ENCODE measurements around the gene SVOPL. TPM values are rescaled to one million over a fixed set of nuclear protein-coding genes. Genes with fewer than 3 reads are reported as not detected.

SVOPL gene
- total and polyA plus RNA-seq, 2 donors (not counting 3 experiments of a cell fraction or from before 2014, with no cell fraction given): not detected

DNA sequence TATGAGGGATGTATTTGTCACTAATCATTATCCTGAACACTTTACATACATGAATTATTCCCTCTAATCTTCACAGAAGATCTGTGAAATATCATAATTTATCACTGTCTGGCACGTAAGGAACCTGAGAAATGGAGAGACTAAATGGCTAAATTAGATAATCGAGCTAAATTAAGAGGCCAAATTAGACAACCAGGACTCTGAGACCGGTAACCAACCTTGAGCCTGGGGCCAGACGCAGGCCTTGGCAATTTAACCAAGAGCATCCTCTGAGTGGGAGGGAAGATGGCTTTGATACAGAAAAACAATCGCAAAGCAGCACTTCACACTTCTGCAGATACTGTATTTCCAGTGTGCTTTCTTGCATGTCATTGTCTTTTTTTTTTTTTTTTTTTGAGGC is 21.4 kb downstream of the SVOPL start:
- FAIRE-seq: no peak
- no peaks in the 10 kb centered on the region for H3K36me3 ChIP-seq (ENCODE audit: control insufficient read depth in 2 of 2, extremely low read depth in 1 of 2, insufficient read depth in 2 of 2, low read length in 2 of 2)
- ChIA-PET CTCF (no interaction called here), POLR2A (no interaction called here)
- no peak overlapping the region for H2AFZ ChIP-seq (ENCODE audit: low read depth, low read length)
- no peak for DNase-seq (ENCODE audit: low read depth, low spot score)
- H3K4me1 ChIP-seq (ENCODE audit: control insufficient read depth, extremely low read depth, insufficient read depth, low read length): no peaks in the 10 kb centered on the region
- no peaks in the 10 kb centered on the region for H4K20me1 ChIP-seq (replicated peaks; ENCODE audit: control insufficient read depth, extremely low read depth, insufficient read depth, low read length)
- H3K9me3 ChIP-seq (replicated peaks; ENCODE audit: control insufficient read depth, insufficient read depth, low read length): no peaks in the 10 kb centered on the region
- BruUV-seq (replicated peaks): no TSS peak
- H3K27me3 ChIP-seq (ENCODE audit: control insufficient read depth in 2 of 2, insufficient read depth in 2 of 2, low read length in 2 of 2): no peaks in the 10 kb centered on the region
- H3K4me3 ChIP-seq (replicated peaks in 1 of 3; ENCODE audit: insufficient read depth in 1 of 3, low read depth in 1 of 3, low read length in 3 of 3): no peak overlapping the region
- no peaks in the 10 kb centered on the region for H3K9me1 ChIP-seq (replicated peaks; ENCODE audit: control insufficient read depth, extremely low read depth, insufficient read depth, low read length)
- H3K79me2 ChIP-seq (ENCODE audit: control insufficient read depth, insufficient read depth, low read length): no peaks in the 10 kb centered on the region
- no peak overlapping the region for H3K27ac ChIP-seq (ENCODE audit: insufficient read depth, low read depth, low read length)
- intact Hi-C loops (cut with micrococcal nuclease): no loop called here
- TF ChIP-seq FOS (IDR thresholded peaks at IDR 0.05; ENCODE audit: borderline replicate concordance, insufficient read depth, low read length): no peak
- TF ChIP-seq EZH2 (IDR thresholded peaks at IDR 0.05; ENCODE audit: borderline replicate concordance, low read depth, low read length, severe bottlenecking): no peak
- TF ChIP-seq, protein P1, sequence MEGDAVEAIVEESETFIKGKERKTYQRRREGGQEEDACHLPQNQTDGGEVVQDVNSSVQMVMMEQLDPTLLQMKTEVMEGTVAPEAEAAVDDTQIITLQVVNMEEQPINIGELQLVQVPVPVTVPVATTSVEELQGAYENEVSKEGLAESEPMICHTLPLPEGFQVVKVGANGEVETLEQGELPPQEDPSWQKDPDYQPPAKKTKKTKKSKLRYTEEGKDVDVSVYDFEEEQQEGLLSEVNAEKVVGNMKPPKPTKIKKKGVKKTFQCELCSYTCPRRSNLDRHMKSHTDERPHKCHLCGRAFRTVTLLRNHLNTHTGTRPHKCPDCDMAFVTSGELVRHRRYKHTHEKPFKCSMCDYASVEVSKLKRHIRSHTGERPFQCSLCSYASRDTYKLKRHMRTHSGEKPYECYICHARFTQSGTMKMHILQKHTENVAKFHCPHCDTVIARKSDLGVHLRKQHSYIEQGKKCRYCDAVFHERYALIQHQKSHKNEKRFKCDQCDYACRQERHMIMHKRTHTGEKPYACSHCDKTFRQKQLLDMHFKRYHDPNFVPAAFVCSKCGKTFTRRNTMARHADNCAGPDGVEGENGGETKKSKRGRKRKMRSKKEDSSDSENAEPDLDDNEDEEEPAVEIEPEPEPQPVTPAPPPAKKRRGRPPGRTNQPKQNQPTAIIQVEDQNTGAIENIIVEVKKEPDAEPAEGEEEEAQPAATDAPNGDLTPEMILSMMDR (IDR thresholded peaks at IDR 0.05; ENCODE audit: extremely low read depth in 1 of 2, insufficient read depth in 1 of 2, low read depth in 1 of 2, low read length in 2 of 2): no peak
- no peak for TF ChIP-seq GATA2 (IDR thresholded peaks at IDR 0.05; ENCODE audit: insufficient read depth, insufficient read length, low read depth, low read length)
- no peak for TF ChIP-seq MAX (IDR thresholded peaks at IDR 0.05; ENCODE audit: insufficient read depth, insufficient read length)
- TF ChIP-seq POLR2AphosphoS5 (IDR thresholded peaks at IDR 0.05; ENCODE audit: insufficient read depth, low read depth, low read length): no peak
- TF ChIP-seq POLR2A (IDR thresholded peaks at IDR 0.05; ENCODE audit: low read depth, low read length): no peak
- no peak for TF ChIP-seq MYC (IDR thresholded peaks at IDR 0.05; ENCODE audit: low read depth, low read length)
- no peak for TF ChIP-seq JUN (IDR thresholded peaks at IDR 0.05; ENCODE audit: borderline replicate concordance, insufficient read depth, insufficient read length, low read depth)
- H3K4me2 ChIP-seq (ENCODE audit: insufficient read depth, low read length): no peak overlapping the region
- H3K9ac ChIP-seq (replicated peaks; ENCODE audit: extremely low read depth, insufficient read depth, low read length): no peak overlapping the region
- dilution Hi-C loops (cut with MboI; ENCODE audit: extremely low pct_ligation_motif_present, low sequenced_read_pairs): no loop called here
